HG03103 (cell line): ENCODE measurements around the gene ADCY9.

Experiments
- ATAC-seq: cut with Tn5 transposase; IDR thresholded peaks from one replicate; pipeline ENCODE4 v1.9.1; 2021; ENCODE audit warnings: low read depth; ENCODE audit not compliant: unreplicated experiment

Gene ADCY9

GRCh38 chr16:4124535-4125294 is 8.5 kb upstream of the ADCY9 start:
- ATAC-seq, result no peak

GRCh38 chr16:4123616-4124300 is 7.5 kb upstream of the ADCY9 start:
- no peak for ATAC-seq

- ATAC-seq, result no peak
Observed at GRCh38 chr16:4120176-4120575, 3.9 kb upstream of the ADCY9 start.

- no peak for ATAC-seq
Observed at GRCh38 chr16:4117250-4117578, 972 bp upstream of the ADCY9 start.

GRCh38 chr16:4115949-4116318 is 308 bp downstream of the ADCY9 start:
- no peak for ATAC-seq

GRCh38 chr16:4115209-4115948 is 863 bp downstream of the ADCY9 start:
- ATAC-seq, result peak; percentile 33

- no peak for ATAC-seq
Observed at GRCh38 chr16:4114257-4115208, 1.7 kb downstream of the ADCY9 start.

GRCh38 chr16:4113358-4114256 is 2.6 kb downstream of the ADCY9 start:
- ATAC-seq, result no peak

GRCh38 chr16:4111748-4112696 is 4.2 kb downstream of the ADCY9 start:
- ATAC-seq, result no peak

- ATAC-seq, result no peak
Observed at GRCh38 chr16:4110680-4111079, 5.6 kb downstream of the ADCY9 start.

- ATAC-seq, result no peak
Observed at GRCh38 chr16:4110065-4110464, 6.2 kb downstream of the ADCY9 start.

GRCh38 chr16:4109250-4109736 is 6.9 kb downstream of the ADCY9 start:
- ATAC-seq, result no peak

- no peak for ATAC-seq
Observed at GRCh38 chr16:4106516-4106915, 9.7 kb downstream of the ADCY9 start.

- no peak for ATAC-seq
Observed at GRCh38 chr16:4105848-4106247, 10.4 kb downstream of the ADCY9 start.

- no peak for ATAC-seq
Observed at GRCh38 chr16:4103745-4104144, 12.5 kb downstream of the ADCY9 start.

GRCh38 chr16:4101421-4102219 is 14.6 kb downstream of the ADCY9 start:
- ATAC-seq, result no peak

GRCh38 chr16:4098501-4098900 is 17.7 kb downstream of the ADCY9 start:
- ATAC-seq, result no peak
